SU-DHL-6 (cell line): Measurements from ENCODE around the gene OR5I1.

ENCODE experiments used
- H2AFZ ChIP-seq: fragments of 200-600 bp; sonication (generic); 2 replicates; pipeline ENCODE4 v1.6.1; 2014; ENCODE audit warnings: low read depth, mild to moderate bottlenecking, moderate library complexity, mixed read lengths, antibody characterized with exemption, low read length; ENCODE audit not compliant: severe bottlenecking
- H3F3A ChIP-seq: fragments of 200-600 bp; shearing (Covaris generic); 2 replicates; pipeline ENCODE4 v1.6.0; 2016; ENCODE audit warnings: antibody characterized with exemption, mild to moderate bottlenecking; ENCODE audit not compliant: insufficient read depth
- H3K27ac ChIP-seq: fragments of 200-600 bp; sonication (generic); 2 replicates; pipeline ENCODE4 v1.5.1; 2016; ENCODE audit warnings: low read depth, mild to moderate bottlenecking, low read length, moderate library complexity, mixed read lengths
- H3K27me3 ChIP-seq: fragments of 200-600 bp; sonication (generic), shearing (Covaris generic); 2 replicates; pipeline ENCODE4 v1.6.0; 2014; ENCODE audit warnings: mild to moderate bottlenecking, low read length
- H3K36me3 ChIP-seq: fragments of 200-600 bp; sonication (generic); 2 replicates; pipeline ENCODE4 v1.6.1; 2014; ENCODE audit warnings: mild to moderate bottlenecking, low read length, mixed read lengths
- H3K4me2 ChIP-seq: fragments of 300-600, 200-600 bp; shearing (Covaris generic), sonication (generic); 2 replicates; pipeline ENCODE4 v1.6.0; 2014; ENCODE audit warnings: low read length, low read depth, mild to moderate bottlenecking; ENCODE audit not compliant: poor library complexity, severe bottlenecking
- H3K4me3 ChIP-seq: fragments of 200-600 bp; sonication (generic); 2 replicates; pipeline ENCODE4 v1.5.1; 2014; ENCODE audit warnings: antibody characterized with exemption, low read length, mild to moderate bottlenecking, mixed read lengths; ENCODE audit not compliant: insufficient read depth, poor library complexity, severe bottlenecking
- H3K79me2 ChIP-seq: fragments of 200-600 bp; sonication (generic); 2 replicates; pipeline ENCODE4 v1.6.1; 2014; ENCODE audit warnings: mild to moderate bottlenecking, low read length, moderate library complexity; ENCODE audit not compliant: insufficient read depth
- H3K9ac ChIP-seq: fragments of 200-600 bp; sonication (generic); 2 replicates; pipeline ENCODE4 v1.7.0; 2014; ENCODE audit warnings: mild to moderate bottlenecking, low read length
- H3K9me2 ChIP-seq: fragments of 200-600 bp; sonication (generic); replicated peaks from 2 replicates; pipeline ENCODE4 v1.6.1; 2014; ENCODE audit warnings: low read length; ENCODE audit not compliant: insufficient read depth
- H3K9me3 ChIP-seq: fragments of 200-600 bp; sonication (generic); 2 replicates; pipeline ENCODE4 v1.6.1; 2014; ENCODE audit warnings: low read length, mixed read lengths; ENCODE audit not compliant: insufficient read depth
- H4K20me1 ChIP-seq: fragments of 200-600 bp; sonication (generic); 2 replicates; pipeline ENCODE4 v1.6.1; 2014; ENCODE audit warnings: low read depth, mild to moderate bottlenecking, antibody characterized with exemption, low read length, moderate library complexity, mixed read lengths
- CTCF ChIP-seq: fragments of 200-600 bp; sonication (generic); IDR thresholded peaks from one replicate; pipeline ENCODE4 v1.5.1; 2017; ENCODE audit warnings: antibody characterized with exemption, mild to moderate bottlenecking, low read length, moderate library complexity; ENCODE audit not compliant: insufficient read depth, poor library complexity, severe bottlenecking
- EZH2phosphoT487 ChIP-seq: fragments of 200-600 bp; sonication (generic), shearing (Covaris generic); conservative IDR thresholded peaks from 2 replicates; pipeline ENCODE4 v1.6.1; 2018; ENCODE audit warnings: mild to moderate bottlenecking, antibody characterized with exemption, low read length, moderate library complexity, mixed read lengths

The OR5I1 gene

GRCh38 chr11:55942785-55943392 is 6.7 kb upstream of the OR5I1 start:
- TF ChIP-seq EZH2phosphoT487: no peak
- TF ChIP-seq CTCF: peak; percentile 28
- no peak overlapping the region for H3K9ac ChIP-seq
- no peaks in the 10 kb centered on the region for H3K9me3 ChIP-seq
- no peaks in the 10 kb centered on the region for H3K36me3 ChIP-seq
- no peaks in the 10 kb centered on the region for H3K9me2 ChIP-seq
- no peak overlapping the region for H2AFZ ChIP-seq
- no peaks in the 10 kb centered on the region for H3K79me2 ChIP-seq
- H3K4me2 ChIP-seq: no peak overlapping the region
- no peaks in the 10 kb centered on the region for H3K27me3 ChIP-seq
- H3K27ac ChIP-seq: no peak overlapping the region
- H4K20me1 ChIP-seq: peaks cover 3% of the 10 kb centered on the region; the same call in 1 of the 2 replicates
- no peaks in the 10 kb centered on the region for H3F3A ChIP-seq
- H3K4me3 ChIP-seq: no peak overlapping the region

GRCh38 chr11:55920537-55920936 is 15.7 kb downstream of the OR5I1 start:
- H3K36me3 ChIP-seq: no peaks in the 10 kb centered on the region
- H4K20me1 ChIP-seq: no peaks in the 10 kb centered on the region
- no peak overlapping the region for H3K9ac ChIP-seq
- H3K9me2 ChIP-seq: no peaks in the 10 kb centered on the region
- no peak overlapping the region for H3K27ac ChIP-seq
- H3K9me3 ChIP-seq: no peaks in the 10 kb centered on the region
- H2AFZ ChIP-seq: no peak overlapping the region
- H3K79me2 ChIP-seq: no peaks in the 10 kb centered on the region
- H3K4me3 ChIP-seq: no peak overlapping the region
- H3F3A ChIP-seq: no peaks in the 10 kb centered on the region
- TF ChIP-seq CTCF: no peak
- TF ChIP-seq EZH2phosphoT487: no peak
- H3K4me2 ChIP-seq: no peak overlapping the region
- H3K27me3 ChIP-seq: no peaks in the 10 kb centered on the region

- Histone ChIP-seq H4K20me1 (no peaks in the 10 kb centered on the region), H3K36me3 (no peaks in the 10 kb centered on the region), H3K4me2 (no peak within 1 kb of the TSS), H3K4me3 (no peak within 1 kb of the TSS), H3K27me3 (no peaks in the 10 kb centered on the region), H3K79me2 (no peaks in the 10 kb centered on the region), H3K9me2 (no peaks in the 10 kb centered on the region), H3K9me3 (no peaks in the 10 kb centered on the region), H2AFZ (no peak within 1 kb of the TSS), H3K27ac (no peak within 1 kb of the TSS), H3K9ac (no peak within 1 kb of the TSS), H3F3A (no peaks in the 10 kb centered on the region)
- TF ChIP-seq EZH2phosphoT487: no peak
- no peak for TF ChIP-seq CTCF
These were observed 21.7 kb downstream of the OR5I1 start, which contains the start of gene OR5W2 for GRCh38 chr11:55914482-55914881. Gene OR5W2 (minus strand): TSS chr11:55914582. CDS start chr11:55914582, 0 bp downstream.
